SH-SY5Y (cell line): ENCODE results near the gene SYNE2.

Experiments used
- GATA2 ChIP-seq: IDR thresholded peaks from 2 replicates; pipeline ENCODE4 v1.6.1; 2011; ENCODE audit warnings: mild to moderate bottlenecking, low read depth, low read length
- GATA3 ChIP-seq: IDR thresholded peaks from 2 replicates; pipeline ENCODE4 v1.6.1; 2011; ENCODE audit warnings: low read depth, mild to moderate bottlenecking, low read length, moderate library complexity

SYNE2 gene

GRCh38 chr14:63928744-63929174, 76.0 kb downstream of the SYNE2 start:
- peak; percentile 42; the same call in 1 of the 2 replicates for TF ChIP-seq GATA3
- peak; percentile 65 for TF ChIP-seq GATA2

- no peak for TF ChIP-seq GATA2
- no peak for TF ChIP-seq GATA3
These were observed 80.3 kb downstream of the SYNE2 start for GRCh38 chr14:63933110-63933509.

GRCh38 chr14:63933711-63934110, 80.9 kb downstream of the SYNE2 start:
- no peak for TF ChIP-seq GATA3
- TF ChIP-seq GATA2, result no peak

- TF ChIP-seq GATA2, result no peak
- no peak for TF ChIP-seq GATA3
These were observed 85.6 kb downstream of the SYNE2 start for GRCh38 chr14:63938198-63939005.

- TF ChIP-seq GATA2, result no peak
- no peak for TF ChIP-seq GATA3
These were observed 86.1 kb downstream of the SYNE2 start for GRCh38 chr14:63939006-63939270.

- TF ChIP-seq GATA3 (no peak), GATA2 (no peak)
These were observed 87.6 kb downstream of the SYNE2 start for GRCh38 chr14:63940387-63940786.

DNA sequence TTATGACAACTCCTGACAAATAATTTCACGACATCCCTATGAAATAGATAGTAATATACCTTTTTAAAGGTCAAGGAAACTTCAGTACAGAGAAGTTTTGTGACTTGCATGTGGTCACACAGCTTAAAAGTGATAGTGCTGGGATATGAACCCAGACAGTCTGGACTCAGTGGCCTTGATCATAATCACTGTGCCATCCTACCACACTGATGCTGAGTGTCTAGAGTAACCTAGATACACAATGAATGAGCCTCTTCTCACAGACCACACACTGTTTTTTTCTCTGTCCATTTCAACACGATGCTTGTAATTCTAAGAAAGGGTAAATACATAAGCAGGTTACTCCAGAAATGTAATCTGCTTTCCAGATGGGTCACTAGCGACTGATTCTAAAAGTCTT, 88.2 kb downstream of the SYNE2 start:
- no peak for TF ChIP-seq GATA3
- no peak for TF ChIP-seq GATA2

GRCh38 chr14:63949696-63950095, 96.9 kb downstream of the SYNE2 start:
- TF ChIP-seq GATA2, result no peak
- TF ChIP-seq GATA3, result no peak

DNA sequence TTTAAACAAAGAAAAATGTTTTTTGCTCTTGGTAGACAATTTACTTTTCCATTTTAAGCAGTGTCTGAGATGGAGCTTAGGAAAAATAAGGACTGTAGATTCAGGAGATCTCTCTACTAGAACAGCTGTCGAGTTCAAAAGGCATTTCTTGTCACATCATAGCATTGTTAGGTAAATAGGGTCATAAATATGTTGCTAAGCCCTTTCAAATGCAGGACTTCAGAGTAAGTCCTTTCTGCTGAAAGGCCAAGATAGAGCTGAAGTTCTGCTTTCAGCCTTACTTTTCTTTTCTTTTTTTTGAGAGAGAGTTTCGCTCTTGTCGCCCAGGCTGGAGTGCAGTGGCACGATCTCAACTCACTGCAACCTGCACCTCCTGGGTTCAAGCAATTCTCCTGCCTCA, 98.2 kb downstream of the SYNE2 start:
- no peak for TF ChIP-seq GATA3
- TF ChIP-seq GATA2, result no peak

DNA sequence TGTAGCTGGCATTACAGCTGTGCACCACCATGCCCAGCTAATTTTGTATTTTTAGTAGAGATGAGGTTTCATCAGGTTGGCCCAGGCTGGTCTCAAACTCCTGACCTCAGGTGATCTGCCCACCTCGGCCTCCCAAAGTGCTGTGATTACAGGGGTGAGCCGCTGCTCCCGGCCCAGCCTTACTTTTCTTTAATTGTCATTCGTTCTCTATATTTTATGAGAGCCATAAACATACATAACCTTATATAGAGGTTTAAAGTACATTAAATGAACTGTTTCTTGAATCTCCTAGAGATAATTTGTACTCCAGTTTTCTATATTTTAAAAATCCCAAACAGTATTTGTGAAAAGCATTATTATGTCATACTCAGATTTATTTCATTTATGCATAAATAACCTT, 98.6 kb downstream of the SYNE2 start:
- no peak for TF ChIP-seq GATA2
- TF ChIP-seq GATA3, result no peak

GRCh38 chr14:63952053-63952932, 99.5 kb downstream of the SYNE2 start:
- TF ChIP-seq GATA2 (no peak), GATA3 (no peak)

GRCh38 chr14:63952933-63953437, 100.2 kb downstream of the SYNE2 start:
- TF ChIP-seq GATA3 (no peak), GATA2 (no peak)

DNA sequence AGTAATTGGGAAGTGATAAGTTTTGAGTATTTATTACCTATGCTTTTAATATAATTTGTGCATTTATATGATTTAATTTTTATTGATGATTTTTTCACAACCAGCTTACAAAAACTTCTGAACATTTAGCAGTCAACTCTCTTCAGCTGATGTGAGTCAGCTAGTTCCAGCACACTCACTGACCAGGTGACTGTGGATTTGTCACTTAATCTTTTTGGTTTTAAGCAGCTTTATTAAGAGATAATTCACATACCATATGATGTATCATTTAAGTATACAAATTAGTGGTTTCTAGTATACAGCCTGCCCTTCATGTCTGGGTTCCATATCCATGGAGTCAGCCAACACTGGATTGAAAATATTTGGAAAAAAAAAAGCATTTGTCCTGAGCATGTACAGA, 103.5 kb downstream of the SYNE2 start:
- TF ChIP-seq GATA2, result no peak
- TF ChIP-seq GATA3, result no peak

GRCh38 chr14:63960926-63961567, 108.2 kb downstream of the SYNE2 start:
- no peak for TF ChIP-seq GATA2
- TF ChIP-seq GATA3, result no peak

DNA sequence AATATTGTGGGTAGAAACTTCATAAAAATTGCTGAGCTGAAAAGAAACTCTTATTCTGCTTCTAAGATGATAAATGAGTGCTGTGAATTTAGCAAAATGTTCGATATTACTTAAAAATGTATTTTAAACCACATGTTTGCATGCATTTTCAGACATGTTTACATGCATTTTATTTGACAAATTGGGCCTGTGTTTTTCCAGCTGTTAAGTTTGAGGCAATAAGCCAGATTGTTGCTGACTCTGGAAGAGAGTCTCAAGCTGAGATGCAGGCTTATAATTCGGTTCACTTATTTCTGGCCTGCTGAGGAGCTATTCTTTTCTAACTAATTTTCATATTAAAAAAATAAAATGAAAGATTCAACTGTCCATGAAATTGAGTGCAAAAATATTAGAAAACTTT, 110.1 kb downstream of the SYNE2 start:
- TF ChIP-seq GATA2 (no peak), GATA3 (no peak)
